Liver (tissue), 9 donors: ENCODE results near the gene MN1. TPM values are rescaled to one million over a fixed set of nuclear protein-coding genes. Genes with fewer than 3 reads are reported as not detected.

Source experiments
- DNase-seq: peaks from one replicate; pipeline ENCODE4 v3.0.0-alpha.2; 2017; ENCODE audit warnings: low spot score
- H3K27ac ChIP-seq, 2 donors: one replicate each; pipeline ENCODE4 v1.7.0; 2013; ENCODE audit warnings: inconsistent platforms in 2 of 2, low read length in 2 of 2, control low read depth in 1 of 2, low read depth in 1 of 2, mild to moderate bottlenecking in 1 of 2
- H3K27me3 ChIP-seq, 4 donors: one replicate each; pipeline versions ENCODE4 v1.6.1 to v1.7.0; 2013; ENCODE audit warnings: low read length in 3 of 4, inconsistent platforms in 1 of 4, mild to moderate bottlenecking in 1 of 4, moderate library complexity in 1 of 4; ENCODE audit not compliant: control insufficient read depth in 4 of 4, insufficient read depth in 4 of 4
- H3K36me3 ChIP-seq, 4 donors: one replicate each; pipeline versions ENCODE4 v1.6.1 to v1.7.0; 2013; ENCODE audit warnings: low read length in 3 of 4, mild to moderate bottlenecking in 3 of 4, low read depth in 1 of 4, moderate library complexity in 1 of 4; ENCODE audit not compliant: control insufficient read depth in 4 of 4, insufficient read depth in 3 of 4
- H3K4me1 ChIP-seq, 4 donors: one replicate each; pipeline versions ENCODE4 v1.6.1 to v1.7.0; 2013; ENCODE audit warnings: low read length in 3 of 4, mild to moderate bottlenecking in 3 of 4, moderate library complexity in 1 of 4; ENCODE audit not compliant: control insufficient read depth in 4 of 4, insufficient read depth in 4 of 4
- H3K4me3 ChIP-seq, 3 donors: one replicate each; pipeline versions ENCODE4 v1.6.1 to v1.7.0; 2013; ENCODE audit warnings: low read length in 3 of 3, control low read depth in 1 of 3, low read depth in 1 of 3, mild to moderate bottlenecking in 1 of 3
- H3K9ac ChIP-seq, 2 donors: one replicate each; pipeline ENCODE4 v1.7.0; 2013; ENCODE audit warnings: low read length in 2 of 2, mild to moderate bottlenecking in 2 of 2, moderate library complexity in 2 of 2, control low read depth in 1 of 2, low read depth in 1 of 2
- H3K9me3 ChIP-seq, 4 donors: one replicate each; pipeline versions ENCODE4 v1.6.1 to v1.7.0; 2013; ENCODE audit warnings: low read length in 3 of 4; ENCODE audit not compliant: control insufficient read depth in 4 of 4
- FOXA2 ChIP-seq: IDR thresholded peaks from 2 replicates; pipeline ENCODE4 v1.6.1; 2016; ENCODE audit warnings: antibody characterized with exemption
- GABPA ChIP-seq, 2 donors: IDR thresholded peaks in 1 of 2; conservative IDR thresholded peaks in 1 of 2; 2 replicates each; pipeline ENCODE4 v1.6.1; 2016; ENCODE audit warnings: antibody characterized with exemption in 2 of 2, mild to moderate bottlenecking in 1 of 2, moderate library complexity in 1 of 2
- HNF4A ChIP-seq, 2 donors: conservative IDR thresholded peaks; 2 replicates each; pipeline ENCODE4 v1.6.1; 2016; ENCODE audit warnings: antibody characterized with exemption in 2 of 2, mild to moderate bottlenecking in 2 of 2
- HNF4G ChIP-seq: IDR thresholded peaks from 2 replicates; pipeline ENCODE4 v1.6.1; 2016; ENCODE audit warnings: antibody characterized with exemption
- JUND ChIP-seq, 2 donors: IDR thresholded peaks; 2 replicates each; pipeline ENCODE4 v1.6.1; 2016; ENCODE audit warnings: antibody characterized with exemption in 2 of 2
- NR2F2 ChIP-seq: IDR thresholded peaks from 2 replicates; pipeline ENCODE4 v1.6.1; 2016; ENCODE audit warnings: antibody characterized with exemption
- RAD21 ChIP-seq, 2 donors: IDR thresholded peaks; 2 replicates each; pipeline ENCODE4 v1.6.1; 2016; ENCODE audit warnings: antibody characterized with exemption in 2 of 2, mild to moderate bottlenecking in 2 of 2
- RXRA ChIP-seq, 2 donors: IDR thresholded peaks; 2 replicates each; pipeline ENCODE4 v1.6.1; 2017 to 2018; ENCODE audit warnings: antibody characterized with exemption in 2 of 2, mild to moderate bottlenecking in 1 of 2
- SP1 ChIP-seq: IDR thresholded peaks from 2 replicates; pipeline ENCODE4 v1.6.1; 2018; ENCODE audit warnings: antibody characterized with exemption, mild to moderate bottlenecking
- TAF1 ChIP-seq: conservative IDR thresholded peaks from 2 replicates; pipeline ENCODE4 v1.6.1; 2016; ENCODE audit warnings: antibody characterized with exemption, mild to moderate bottlenecking
- YY1 ChIP-seq: IDR thresholded peaks from 2 replicates; pipeline ENCODE4 v1.6.1; 2016; ENCODE audit warnings: antibody characterized with exemption, mild to moderate bottlenecking
- ZBTB33 ChIP-seq: IDR thresholded peaks from 2 replicates; pipeline ENCODE4 v1.6.1; 2016; ENCODE audit warnings: antibody characterized with exemption
- whole genome bisulfite sequencing: extraction: QIAGEN DNeasy Blood & Tissue Kit; methylation state at CpG from one replicate; pipeline ENCODE4 v1.1.7; 2013; 5-methylcytosine and 5-hydroxymethylcytosine counted together
- polyA plus RNA-seq, 2 donors: library from polyadenylated mRNA; stranded (reverse) in 1 of 2; unstranded in 1 of 2; fragments of 200-250 nt in 1 of 2; fragments of >200 nt in 1 of 2; fragmentation: Nextera tagmentation in 1 of 2; extraction: Ambion mirVana in 1 of 2; gene quantifications; one replicate each; pipeline versions ENCODE4 v1.2.1 to v1.2.3, GENCODE V29; 2013 to 2015
- total RNA-seq, 2 donors: library from RNA; depleted of rRNA; stranded (reverse); fragments of >200 nt; gene quantifications; one replicate each; pipeline ENCODE4 v1.2.3, GENCODE V29; 2014
- TF ChIP-seq, protein P1 (sequence below): IDR thresholded peaks from 2 replicates; pipeline ENCODE4 v1.6.1; 2016; ENCODE audit warnings: antibody characterized with exemption
- TF ChIP-seq, protein P2 (sequence below): IDR thresholded peaks from 2 replicates; pipeline ENCODE4 v1.6.1; 2016; ENCODE audit warnings: antibody characterized with exemption
- donor health status: healthy.
- donor health status: healthy.
- donor health status: healthy.
- donor health status: healthy.
- donor health status: healthy.

The MN1 gene
- total and polyA plus RNA-seq, 4 donors: 0.10 to 0.33 (median 0.21) TPM

- TF ChIP-seq NR2F2 (no peak), JUND (IDR thresholded peaks at IDR 0.05) (no peak), GABPA (IDR thresholded peaks at IDR 0.05 in 1 of 2, conservative IDR thresholded peaks at IDR 0.05 in 1 of 2) (no peak)
- TF ChIP-seq, protein P1, sequence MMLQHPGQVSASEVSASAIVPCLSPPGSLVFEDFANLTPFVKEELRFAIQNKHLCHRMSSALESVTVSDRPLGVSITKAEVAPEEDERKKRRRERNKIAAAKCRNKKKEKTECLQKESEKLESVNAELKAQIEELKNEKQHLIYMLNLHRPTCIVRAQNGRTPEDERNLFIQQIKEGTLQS: no peak
- TF ChIP-seq, protein P2, sequence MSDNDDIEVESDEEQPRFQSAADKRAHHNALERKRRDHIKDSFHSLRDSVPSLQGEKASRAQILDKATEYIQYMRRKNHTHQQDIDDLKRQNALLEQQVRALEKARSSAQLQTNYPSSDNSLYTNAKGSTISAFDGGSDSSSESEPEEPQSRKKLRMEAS: no peak
Observed at GRCh38 chr22:27832606-27833005, 31.1 kb upstream of the MN1 start (continued).

DNA sequence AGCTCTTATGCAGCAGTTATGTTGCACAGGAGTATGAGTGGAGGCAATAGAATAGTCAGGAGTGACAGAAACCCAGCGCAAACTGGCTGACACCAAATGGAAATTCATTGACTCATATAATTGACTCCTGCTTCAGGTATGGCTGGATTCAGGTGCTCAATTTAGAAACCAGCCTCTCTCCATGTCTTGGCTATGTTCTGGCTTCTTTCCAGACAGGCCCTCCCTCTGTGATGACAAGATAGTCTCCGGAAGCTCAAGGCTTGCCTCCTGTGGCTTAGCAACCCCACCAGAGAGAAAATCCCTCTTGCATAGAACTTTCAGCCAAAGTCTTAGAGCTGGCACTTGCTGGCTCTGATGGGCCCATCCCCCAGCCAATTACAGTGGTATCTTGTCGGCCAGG is 28.1 kb upstream of the MN1 start:
- Histone ChIP-seq H3K27me3 (no peaks in the 10 kb centered on the region), H3K9ac (no peak overlapping the region), H3K27ac (no peak overlapping the region), H3K4me3 (no peak overlapping the region), H3K4me1 (no peaks in the 10 kb centered on the region), H3K36me3 (no peaks in the 10 kb centered on the region), H3K9me3 (no peaks in the 10 kb centered on the region)
- 94% methylated on average over 3 of the region's 3 CpGs for WGBS
- DNase-seq: no peak
- TF ChIP-seq ZBTB33: no peak
- no peak for TF ChIP-seq RAD21 (IDR thresholded peaks at IDR 0.05)
- TF ChIP-seq, protein P1: no peak
- TF ChIP-seq GABPA (IDR thresholded peaks at IDR 0.05 in 1 of 2, conservative IDR thresholded peaks at IDR 0.05 in 1 of 2): no peak
- TF ChIP-seq HNF4G: no peak
- TF ChIP-seq HNF4A (conservative IDR thresholded peaks at IDR 0.05): no peak
- no peak for TF ChIP-seq SP1
- no peak for TF ChIP-seq RXRA (IDR thresholded peaks at IDR 0.05)
- no peak for TF ChIP-seq FOXA2
- no peak for TF ChIP-seq TAF1
- no peak for TF ChIP-seq JUND (IDR thresholded peaks at IDR 0.05)
- no peak for TF ChIP-seq NR2F2
- TF ChIP-seq YY1: no peak

DNA sequence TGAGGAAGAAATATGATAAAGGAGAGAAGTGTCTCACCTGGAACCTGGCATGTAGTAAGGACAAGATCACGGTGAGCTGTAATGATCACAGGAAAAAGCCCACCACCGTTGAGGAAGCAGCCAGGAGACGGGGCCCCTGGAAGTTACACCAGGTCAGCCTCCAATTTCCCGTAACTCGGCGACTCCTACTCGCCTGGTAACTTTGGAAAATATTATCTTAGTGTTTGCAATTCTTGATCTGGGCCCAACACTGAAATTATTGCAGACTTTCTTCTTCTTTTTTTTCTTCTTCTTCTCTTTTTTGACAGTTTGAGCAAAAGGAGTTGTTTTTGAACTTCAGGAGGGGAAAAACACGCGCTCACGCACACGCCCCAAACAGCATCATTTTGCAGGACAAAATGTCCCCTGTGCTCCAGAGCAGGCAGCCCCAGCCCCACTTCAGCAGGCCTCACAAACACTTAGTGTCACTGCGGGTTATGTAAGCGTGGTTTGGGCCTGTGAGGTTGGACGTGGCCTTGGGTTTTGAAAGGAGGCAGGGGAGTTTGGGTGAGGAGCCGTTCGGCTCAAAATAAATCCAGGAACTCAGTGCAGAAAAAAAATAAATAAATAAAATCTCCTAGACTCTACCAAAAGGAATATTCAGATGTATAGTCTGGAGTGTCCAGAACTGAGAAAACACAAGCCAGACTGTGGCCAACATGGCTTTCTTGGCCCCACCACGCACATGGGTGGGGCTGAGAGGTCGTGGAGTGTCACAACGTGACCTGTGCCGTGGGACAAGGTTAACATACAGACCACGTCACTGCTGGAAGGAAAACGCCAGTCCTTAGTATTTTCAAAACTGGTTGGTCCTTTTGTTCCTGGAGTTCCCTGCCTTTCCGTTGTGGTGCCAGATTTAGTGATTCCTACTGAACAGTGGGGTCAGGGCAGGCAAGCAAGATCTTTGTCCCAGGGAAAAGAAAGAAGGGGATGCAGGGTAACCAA is 26.3 kb upstream of the MN1 start:
- no peak for DNase-seq
- 90% methylated on average over 23 of the region's 23 CpGs for WGBS
- Histone ChIP-seq H3K4me3 (no peak overlapping the region), H3K9ac (no peak overlapping the region), H3K27me3 (no peaks in the 10 kb centered on the region), H3K36me3 (no peaks in the 10 kb centered on the region), H3K9me3 (no peaks in the 10 kb centered on the region), H3K4me1 (no peaks in the 10 kb centered on the region), H3K27ac (no peak overlapping the region)
- TF ChIP-seq HNF4A (conservative IDR thresholded peaks at IDR 0.05) (no peak), ZBTB33 (no peak), TAF1 (no peak), SP1 (no peak), FOXA2 (no peak)
- TF ChIP-seq, protein P1: no peak
